HG03095 (cell line): ENCODE data around the gene LRMDA.

Experiments
- ATAC-seq: cut with Tn5 transposase; IDR thresholded peaks from one replicate; pipeline ENCODE4 v1.9.1; 2021; ENCODE audit warnings: moderate library complexity; ENCODE audit not compliant: unreplicated experiment

LRMDA gene

DNA sequence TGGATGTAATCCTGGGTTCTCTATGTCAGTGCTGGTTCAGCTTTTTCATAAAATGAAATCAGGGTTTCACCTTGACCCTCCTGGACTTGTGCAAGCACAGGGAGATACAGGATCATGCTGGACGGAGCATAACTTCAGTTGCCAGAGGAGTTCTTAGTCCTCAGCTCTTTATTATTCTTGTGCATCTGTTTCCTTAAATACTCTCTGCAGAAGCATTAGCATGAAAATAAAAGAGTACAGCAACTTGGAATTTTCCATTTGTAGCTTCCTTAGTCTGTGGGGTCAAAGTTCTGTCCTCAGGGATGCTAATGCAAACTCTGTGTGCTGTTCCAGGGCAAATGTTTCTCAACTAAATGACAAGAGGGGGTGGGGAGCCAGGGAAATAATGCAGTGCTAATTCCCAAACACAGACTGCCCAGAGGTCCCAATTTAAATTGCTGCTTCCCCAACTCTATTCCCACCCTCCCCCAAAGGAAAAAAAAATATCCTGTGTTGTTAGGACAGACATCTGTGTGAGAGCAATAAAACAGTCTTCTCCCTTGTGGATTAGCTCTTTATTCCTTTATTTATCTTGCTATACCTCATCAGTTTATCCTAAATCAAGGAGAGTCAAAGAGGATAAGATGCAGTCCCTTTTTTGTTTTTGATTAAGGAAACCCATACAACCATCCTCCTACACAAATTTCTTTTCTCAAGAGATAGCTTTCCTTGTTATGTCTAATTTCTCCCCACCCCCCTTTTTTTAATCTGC lies 905.0 kb downstream of the LRMDA start:
- no peak for ATAC-seq

DNA sequence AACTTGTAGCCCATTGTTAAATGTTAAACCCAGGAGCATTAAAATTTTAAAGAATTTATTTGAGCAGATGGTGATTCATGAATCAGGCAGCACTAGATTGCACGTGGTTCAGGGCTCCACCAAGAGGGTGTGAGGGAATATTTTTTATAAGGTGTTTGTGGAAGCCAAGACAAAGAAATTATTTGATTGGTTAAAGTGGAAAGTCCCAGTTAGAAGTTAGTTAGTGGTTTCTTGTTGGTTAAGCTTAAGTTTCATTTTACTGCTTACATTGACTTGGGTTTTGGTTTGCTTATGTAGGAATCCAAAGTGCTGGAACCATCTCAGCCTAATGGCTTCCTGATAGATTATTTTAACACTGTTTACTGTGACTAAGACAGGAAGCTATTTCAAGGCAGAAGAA lies 906.2 kb downstream of the LRMDA start:
- ATAC-seq: no peak

DNA sequence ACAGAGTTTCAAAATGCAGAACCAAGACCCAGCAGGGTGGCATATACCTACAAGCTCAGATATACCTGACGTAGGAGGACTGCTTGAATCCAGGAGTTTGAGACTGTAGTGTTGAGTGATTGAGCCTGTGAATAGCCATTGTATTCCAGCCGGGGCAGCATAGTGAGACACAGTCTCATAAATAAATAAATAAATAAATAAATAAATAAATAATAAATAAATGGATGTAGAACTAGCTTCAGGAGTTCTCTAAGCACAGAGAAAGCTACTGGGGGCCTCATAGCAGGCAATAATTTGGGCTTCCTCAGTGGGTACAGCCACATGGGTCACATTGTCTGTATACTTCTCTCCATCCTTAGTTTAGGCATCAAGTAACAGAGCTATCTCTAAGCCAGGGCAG lies 906.8 kb downstream of the LRMDA start:
- ATAC-seq: no peak

DNA sequence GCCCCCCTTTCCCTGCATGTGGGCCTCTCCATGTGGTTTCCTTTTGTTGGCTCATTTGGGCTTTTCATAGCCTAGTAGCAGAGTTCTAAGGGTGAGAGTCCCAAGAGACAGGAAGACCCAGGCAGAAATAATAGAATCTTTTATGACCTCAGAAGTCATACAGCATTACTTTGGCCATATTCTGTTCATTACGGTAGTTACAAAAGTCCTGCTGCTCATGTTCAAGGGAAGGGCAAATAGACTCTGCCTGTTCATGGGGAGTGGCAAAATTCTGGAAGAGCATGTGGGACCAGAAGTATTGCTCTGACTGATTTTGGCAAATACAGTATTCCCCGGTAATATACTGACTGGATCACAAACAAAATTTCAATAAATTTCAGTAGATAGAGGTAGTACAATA lies 910.3 kb downstream of the LRMDA start:
- ATAC-seq: no peak

DNA sequence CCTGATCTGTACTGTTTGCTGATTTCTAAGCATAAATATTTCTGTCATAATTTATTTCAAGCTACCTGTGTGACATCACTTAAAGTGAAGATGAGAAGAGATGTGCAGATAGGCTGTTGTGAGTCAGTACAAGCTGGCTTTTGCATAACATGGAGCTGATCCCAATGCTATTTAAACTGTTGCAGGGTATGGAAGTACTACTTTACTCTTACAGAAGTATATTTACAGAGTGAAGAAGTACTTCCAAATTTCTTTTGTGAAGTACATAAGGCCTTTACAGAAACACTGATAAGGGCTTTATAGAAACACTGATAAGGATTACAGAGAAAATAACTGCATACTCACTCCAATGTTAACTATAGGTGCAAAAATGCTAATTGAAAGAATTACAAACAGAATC lies 911.6 kb downstream of the LRMDA start:
- no peak for ATAC-seq

DNA sequence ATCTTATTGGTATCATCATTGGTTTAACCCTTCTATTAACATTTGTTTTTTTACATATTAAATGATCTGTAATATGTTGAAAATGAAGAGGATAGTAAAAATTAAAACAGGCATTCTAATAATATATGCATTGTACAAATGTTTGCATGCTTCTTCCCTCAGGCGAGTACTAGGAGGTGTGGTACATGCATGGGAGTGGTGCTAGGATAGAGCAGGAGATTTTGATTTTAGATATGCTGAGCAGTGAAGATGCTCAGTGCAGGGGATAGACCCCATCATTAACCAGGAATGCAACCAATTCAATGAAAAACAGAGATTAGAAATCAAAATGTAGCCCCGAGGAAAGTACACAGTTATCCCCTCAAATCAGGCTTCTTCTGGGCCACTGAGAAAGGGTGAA lies 916.4 kb downstream of the LRMDA start:
- ATAC-seq: no peak

DNA sequence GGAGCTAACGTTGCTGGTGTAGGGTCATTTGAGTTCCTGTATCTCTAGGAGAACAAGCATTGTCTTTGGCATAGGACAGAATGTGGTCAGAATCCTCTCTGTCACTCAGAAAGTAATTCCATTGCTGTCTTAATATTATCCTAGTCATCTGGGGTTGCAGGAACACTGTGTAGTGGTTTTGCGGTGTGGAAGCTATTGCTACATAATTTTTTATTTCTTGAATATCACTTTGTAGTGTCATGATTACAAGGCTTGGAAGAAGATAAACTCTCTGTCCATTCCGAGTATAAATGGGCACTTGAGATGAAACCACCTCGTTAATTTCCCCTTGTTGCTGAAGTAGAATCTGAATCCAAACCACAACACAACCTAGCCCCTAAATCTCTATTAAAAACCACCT lies 919.2 kb downstream of the LRMDA start:
- ATAC-seq: no peak

DNA sequence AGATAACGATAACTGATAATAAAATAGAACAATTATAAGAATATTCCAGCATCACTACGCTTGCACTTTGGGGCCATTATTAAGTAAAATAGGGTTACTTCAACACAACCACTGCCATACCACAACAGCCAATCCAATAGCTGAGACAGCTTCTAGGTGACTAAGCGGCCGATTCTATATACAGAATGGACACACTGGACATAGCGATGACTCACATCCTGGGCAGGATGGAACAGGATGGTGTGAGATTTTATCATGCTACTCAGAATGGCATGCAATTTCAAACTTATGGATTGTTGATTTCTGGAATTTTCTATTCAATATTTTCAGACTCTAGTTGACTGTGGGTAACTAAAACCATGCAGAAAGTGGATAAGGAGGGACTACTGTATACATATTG lies 920.9 kb downstream of the LRMDA start:
- ATAC-seq: no peak

DNA sequence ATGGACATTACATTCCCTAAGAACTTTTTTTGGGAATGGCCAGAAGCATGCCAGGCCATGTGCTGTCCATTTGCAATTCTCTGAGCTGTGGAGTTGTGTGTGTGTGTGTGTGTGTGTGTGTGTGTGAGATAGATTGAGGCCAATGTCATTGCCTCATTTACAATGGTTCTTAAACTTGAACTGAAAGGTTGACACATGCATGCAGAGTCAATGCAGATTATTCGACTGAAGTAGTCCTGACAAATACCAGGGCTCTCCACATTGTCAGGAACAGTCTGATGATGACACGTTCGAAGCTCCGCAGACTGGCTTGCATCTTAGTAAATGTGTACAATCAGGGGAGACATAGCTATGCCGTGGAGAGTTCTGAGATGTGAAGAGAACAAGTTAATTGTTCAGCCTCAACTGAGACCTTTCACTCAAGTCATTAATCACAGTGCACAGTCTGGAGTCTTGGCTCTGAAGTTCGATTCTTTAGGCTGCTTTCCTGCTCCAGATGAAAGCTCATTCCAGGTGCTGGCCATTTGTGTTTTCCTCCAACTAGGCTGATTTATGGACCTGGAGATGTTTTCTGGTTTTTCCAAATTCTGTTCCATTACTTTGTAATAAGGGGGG lies 921.9 kb downstream of the LRMDA start:
- ATAC-seq: no peak

DNA sequence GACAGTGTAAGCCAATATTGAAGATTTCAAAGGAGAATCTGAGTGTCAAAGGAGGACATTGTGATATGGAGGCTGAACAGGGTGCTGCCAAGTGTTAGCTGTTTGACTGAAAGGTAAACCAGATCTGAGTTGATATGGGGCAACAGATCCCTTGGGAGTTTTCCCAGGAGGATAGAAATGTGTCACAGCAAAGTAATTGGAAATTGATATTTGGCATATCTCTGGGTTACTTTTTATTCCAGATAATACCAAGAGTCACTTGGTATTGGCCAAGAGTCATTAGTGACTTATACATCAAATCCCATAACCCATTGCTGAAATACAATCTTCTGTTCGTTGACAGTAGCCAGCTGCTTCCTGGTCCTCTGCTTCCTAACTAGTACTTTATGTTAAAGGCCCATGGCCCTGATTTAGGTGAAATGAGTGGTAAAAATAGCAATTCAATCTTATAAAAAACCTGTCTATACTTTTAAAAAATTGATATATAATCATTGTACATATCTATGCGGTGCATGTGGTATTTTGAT lies 922.9 kb downstream of the LRMDA start:
- ATAC-seq: no peak

DNA sequence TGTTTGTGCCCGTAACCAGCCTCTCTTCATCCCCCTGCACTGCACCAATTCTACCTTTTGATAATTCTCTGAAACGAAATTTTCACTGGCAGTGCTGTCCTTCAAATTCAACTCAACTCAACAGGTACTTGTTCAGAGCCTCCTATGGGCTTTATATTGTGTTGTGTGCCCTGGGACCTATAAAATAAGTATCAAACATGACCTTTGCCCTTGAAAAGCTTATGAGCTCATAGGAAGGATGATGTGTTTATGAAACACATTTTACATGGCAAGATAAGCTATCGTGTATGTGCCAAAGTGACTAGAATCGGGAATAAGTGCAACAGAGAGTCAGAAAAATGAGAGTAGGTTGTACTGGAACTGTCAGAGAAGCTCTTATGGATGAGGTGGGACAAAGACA lies 923.5 kb downstream of the LRMDA start:
- ATAC-seq: no peak

DNA sequence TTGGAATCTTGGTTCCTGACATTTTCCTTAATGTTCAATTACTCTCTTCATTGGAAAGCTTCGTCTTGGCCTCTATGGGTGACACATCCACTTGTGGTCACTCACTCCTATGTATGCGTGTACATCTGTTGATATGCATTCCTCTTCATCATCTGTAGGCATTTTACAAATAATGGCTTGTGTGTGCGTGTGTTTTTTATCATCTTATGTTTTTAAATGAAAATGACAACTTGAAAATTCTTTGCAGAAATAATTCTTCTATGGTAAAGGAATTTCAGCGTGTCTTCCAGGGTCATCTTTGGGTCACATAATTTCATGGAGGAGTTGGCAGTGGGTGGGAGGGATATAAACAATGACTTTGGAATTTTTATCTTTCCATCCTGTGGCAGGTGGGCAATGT lies 925.1 kb downstream of the LRMDA start:
- no peak for ATAC-seq

DNA sequence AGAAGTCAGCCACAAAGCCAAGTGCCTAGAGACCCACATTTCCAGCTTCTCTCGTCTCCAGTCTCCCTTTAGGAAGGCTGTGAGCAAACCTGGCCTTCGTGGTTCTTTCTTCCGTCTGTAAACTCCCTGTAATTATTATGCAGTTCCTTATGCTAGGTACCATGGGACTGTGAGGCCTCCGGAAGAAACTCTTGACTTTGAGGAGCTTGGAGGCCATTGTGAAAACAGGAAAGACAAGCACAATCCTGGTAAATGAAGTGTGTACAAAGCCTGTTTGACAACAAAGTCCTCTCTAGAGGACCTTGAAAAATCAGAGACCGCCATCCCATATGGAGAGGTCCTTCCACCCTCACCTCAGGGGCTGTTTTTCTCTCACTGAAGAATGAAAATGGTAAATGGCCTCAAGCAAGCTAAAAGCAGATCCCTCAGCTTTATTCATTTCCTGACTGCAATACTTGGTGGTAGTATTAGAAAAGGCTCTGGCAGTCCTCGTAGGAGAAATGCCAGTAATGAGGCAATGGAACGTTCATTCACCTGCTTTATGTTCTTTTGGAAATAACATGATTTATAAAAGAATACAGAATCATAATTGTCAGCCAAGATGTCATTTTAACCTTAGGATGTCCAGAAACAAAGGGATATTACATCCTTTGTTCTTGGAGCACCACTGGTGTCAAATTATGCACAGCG lies 926.4 kb downstream of the LRMDA start:
- no peak for ATAC-seq

DNA sequence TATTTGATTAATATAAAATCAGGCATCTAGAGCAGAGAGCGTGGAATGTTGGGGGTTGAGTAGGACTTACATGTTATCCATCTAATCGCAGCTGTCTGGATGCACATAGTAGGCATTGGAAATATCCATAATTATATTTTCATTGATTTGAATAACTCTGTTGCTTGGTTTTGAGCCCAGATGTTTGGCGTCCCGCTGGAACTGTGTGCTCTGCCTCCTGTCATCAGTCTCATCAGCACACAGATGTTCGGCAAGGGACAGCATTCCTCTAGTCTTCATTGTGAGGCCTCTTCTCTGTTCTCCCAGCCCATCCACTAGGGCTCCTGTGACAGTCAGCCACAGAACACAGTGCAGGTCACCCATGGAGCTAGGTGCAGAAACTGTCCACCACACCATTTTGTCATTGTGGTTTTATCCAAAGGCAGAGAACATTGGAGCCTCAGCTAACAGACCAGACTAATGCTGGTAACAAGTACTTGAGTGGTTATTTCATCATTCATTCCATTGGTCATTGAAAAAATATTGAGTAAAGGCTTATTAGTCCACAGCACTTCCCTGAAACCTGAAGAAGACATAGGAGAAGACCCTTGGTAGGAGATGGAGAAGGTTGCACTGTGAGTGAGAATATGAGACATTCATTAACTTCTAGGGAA lies 927.4 kb downstream of the LRMDA start:
- ATAC-seq: no peak

DNA sequence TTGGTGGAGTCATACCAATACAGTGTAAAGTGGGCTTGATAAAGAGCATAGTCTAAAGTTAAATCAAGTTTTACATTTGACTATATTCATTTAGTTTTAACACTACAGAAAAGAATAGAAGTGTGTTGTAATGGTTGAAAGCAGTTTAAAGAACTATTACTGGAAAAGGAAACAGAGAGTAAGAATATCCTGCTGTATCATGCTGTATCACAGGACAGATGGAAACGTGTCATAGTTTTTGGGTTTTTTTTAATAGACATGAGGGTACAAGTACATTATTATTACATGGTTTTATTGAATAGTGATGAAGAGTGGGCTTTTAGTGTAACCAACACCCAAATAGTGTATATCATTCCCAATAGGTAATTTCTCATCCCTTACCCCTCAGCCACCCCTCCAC lies 944.3 kb downstream of the LRMDA start:
- no peak for ATAC-seq

DNA sequence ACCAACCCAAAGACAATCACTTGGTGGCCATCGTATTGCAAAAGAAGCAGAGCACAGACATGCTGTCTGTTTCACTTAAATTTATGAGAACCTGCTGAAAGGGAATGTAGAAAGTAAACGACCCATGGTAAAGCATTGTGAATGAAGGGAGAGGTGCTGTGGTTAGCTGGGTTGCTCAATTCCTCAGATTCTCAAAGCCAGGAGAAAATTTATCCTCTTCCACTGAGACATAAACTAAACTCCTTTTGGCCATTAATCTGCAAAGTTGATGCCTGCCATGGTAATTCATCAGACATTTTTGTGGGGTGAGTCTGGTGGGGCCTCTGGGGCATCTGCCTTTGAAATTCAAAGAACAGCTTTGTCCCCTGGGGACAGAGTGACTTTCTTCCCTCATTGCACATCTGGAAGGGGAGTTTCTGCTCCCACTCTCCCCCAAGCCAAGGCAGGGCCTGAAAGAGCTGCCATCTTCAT lies 951.0 kb downstream of the LRMDA start:
- ATAC-seq: no peak

DNA sequence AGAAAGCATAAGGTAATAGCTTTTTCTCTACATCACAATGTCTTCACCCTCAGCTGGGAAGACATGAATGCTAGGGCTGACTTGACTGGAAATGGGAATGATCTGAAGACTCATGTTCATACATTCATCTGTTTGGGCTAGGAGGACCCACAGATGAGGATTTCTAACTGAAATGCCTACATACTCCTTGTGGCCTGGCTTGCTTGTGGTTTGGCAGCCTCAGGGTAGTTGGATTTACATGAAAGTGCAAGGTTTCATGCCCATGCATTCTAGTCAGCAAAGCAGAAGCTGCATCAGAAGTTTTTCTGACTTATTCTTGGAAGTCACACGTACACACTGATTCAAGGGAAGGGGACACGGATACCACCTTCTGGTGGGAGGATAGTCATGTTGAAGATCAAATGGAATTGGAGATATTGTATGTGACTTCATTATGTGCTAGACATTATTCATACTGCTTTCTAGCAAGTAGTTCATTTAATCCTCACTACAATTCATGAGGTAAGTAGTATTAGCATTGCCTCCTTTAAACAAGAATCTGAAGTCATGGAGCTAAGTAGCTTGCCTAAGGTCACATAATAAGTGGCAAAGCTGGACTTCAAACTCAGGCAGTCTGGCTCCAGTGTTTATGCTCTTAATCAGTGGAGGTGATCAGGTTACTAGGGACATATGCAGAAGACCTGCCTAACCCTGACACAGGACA lies 957.0 kb downstream of the LRMDA start:
- no peak for ATAC-seq

DNA sequence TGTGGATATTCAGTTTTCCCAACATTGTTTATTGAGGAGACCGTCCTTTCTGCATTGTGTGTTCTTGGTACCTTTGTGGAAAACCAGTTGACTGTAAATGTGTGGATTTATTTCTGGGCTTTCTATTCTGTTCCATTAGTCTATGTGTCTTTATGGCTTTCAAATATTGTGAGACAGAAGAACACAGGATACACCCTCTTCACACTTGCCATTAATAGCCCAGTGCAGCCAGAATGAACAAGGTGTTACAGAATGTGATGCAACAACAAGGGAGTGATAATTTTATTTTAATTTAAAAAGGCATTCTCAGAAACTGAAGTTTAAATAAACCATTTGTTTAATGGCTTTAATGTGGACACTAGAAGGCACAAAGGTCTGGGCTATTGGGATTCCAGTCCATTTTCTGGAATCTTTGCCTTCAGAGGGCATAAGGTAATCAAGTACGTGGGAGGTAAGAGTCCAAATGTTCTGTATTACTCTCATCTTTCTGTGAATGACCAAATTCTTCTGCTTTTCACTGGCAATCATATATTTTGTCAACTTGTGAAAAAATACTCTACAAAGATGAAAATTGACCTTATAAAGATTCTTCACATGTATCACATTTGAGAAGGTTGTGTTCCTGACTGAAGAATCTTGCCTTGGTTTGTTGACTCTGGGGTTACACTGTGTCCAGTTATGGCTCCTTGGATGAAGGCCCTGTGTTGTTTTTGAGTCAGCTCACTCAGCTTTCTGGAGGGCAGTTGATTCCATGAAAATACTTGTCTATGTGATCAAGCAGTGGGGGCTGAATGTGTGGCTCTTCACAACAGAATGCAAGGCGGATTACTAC lies 962.7 kb downstream of the LRMDA start:
- ATAC-seq: no peak

DNA sequence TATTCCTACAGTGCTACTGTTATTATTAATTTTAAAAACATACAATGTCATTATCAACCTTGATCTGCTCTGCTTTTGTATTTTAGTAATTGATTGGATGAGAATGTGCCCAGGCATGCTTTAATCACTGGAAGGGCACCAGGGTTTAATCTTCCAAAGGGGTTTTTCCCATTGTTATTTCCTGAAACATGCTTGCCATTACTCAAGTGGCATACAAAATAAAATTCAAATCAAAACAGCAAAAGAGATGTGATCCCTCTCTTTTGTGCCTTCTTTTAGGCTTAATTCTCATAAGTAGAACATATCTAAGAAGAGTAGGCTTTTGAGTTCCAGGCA lies 963.3 kb downstream of the LRMDA start:
- ATAC-seq: no peak

DNA sequence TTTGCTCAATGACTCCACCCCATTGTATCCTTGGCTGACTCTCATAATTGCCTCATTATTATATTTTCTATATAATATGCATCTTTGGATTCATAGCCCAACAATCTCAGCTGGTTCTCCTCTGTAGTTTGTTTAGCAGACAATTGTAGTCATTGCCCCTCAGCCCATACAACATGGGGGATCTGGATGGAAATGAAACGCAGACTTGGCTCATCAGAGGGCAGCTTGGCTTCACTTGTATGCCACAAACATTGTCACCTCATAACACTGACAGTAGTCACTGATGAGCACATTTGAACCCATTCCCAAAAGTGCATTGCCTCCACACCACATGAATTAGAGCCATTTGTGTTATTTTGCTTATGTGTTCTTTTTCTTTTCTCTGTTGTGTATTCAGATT lies 963.8 kb downstream of the LRMDA start:
- ATAC-seq: no peak
